HepG2 (cell line): ENCODE data around the gene TMEM236. TPM values are rescaled to one million over a fixed set of nuclear protein-coding genes. Genes with fewer than 3 reads are reported as not detected.

Experiments
- ATAC-seq: fragments of 200-7000 bp; cut with Tn5 transposase; 3 replicates; pipeline ENCODE4 v1.9.1; 2020; ENCODE audit warnings: mild to moderate bottlenecking, moderate library complexity
- BruUV-seq: library from RNA; stranded (reverse); fragments of 400-500 nt; replicated peaks from 2 replicates; lab custom pipeline; 2021; lab: Mats Ljungman, UMichigan
- CTCF ChIA-PET: fragments of 300-600 bp; formaldehyde crosslinking; extraction: SDS; loops from one replicate; lab custom pipeline; 2021; ENCODE audit warnings: low total read pairs, inconsistent platforms, low intra/inter-chr PET ratio; lab: Yijun Ruan, JAX
- POLR2A ChIA-PET: fragments of 350-600 bp; sonication (Branson Sonifier 250); formaldehyde crosslinking; loops from one replicate; lab custom pipeline; 2020; ENCODE audit warnings: antibody characterized with exemption, inconsistent platforms; lab: Yijun Ruan, JAX
- DNase-seq: peaks from one replicate; pipeline ENCODE4 v3.0.0-alpha.2; 2015; ENCODE audit warnings: low spot score
- FAIRE-seq: peaks from 3 replicates; lab custom pipeline; 2011; peaks lifted over from hg19 to GRCh38; lab: Jason Lieb, UNC
- H2AFZ ChIP-seq: one replicate; pipeline ENCODE4 v1.6.1; 2011; ENCODE audit warnings: low read length, inconsistent platforms
- H3K27ac ChIP-seq: fragments of 300-600 bp; 3 replicates; pipeline ENCODE4 v1.8.0; 2011; ENCODE audit warnings: mixed run types, mild to moderate bottlenecking, mixed read lengths, low read length, inconsistent platforms; ENCODE audit not compliant: insufficient read depth; ENCODE audit errors: extremely low read length
- H3K27me3 ChIP-seq, 2 experiments: fragments of 200-600 bp in 1 of 2; 2 replicates in 1 of 2; 3 replicates in 1 of 2; pipeline versions ENCODE4 v1.6.0 to v1.8.0; 2011; ENCODE audit warnings: low read length in 2 of 2, mild to moderate bottlenecking in 2 of 2, moderate library complexity in 2 of 2, inconsistent platforms in 1 of 2; ENCODE audit not compliant: insufficient read depth in 2 of 2, control insufficient read depth in 1 of 2
- H3K36me3 ChIP-seq, 2 experiments: fragments of 200-600 bp in 1 of 2; replicated peaks in 1 of 2; 2 replicates in 1 of 2; 3 replicates in 1 of 2; pipeline versions ENCODE4 v1.5.1 to v1.8.0; 2011; ENCODE audit warnings: low read length in 2 of 2, inconsistent platforms in 1 of 2; ENCODE audit not compliant: insufficient read depth in 2 of 2, control insufficient read depth in 1 of 2
- H3K4me1 ChIP-seq: 2 replicates; pipeline ENCODE4 v1.5.1; 2012; ENCODE audit warnings: low read length, inconsistent platforms; ENCODE audit not compliant: insufficient read depth
- H3K4me2 ChIP-seq: 2 replicates; pipeline ENCODE4 v1.6.0; 2011; ENCODE audit warnings: low read depth, low read length, inconsistent platforms
- H3K4me3 ChIP-seq, 3 experiments: fragments of 200-600 bp in 1 of 3; sonication (generic), shearing (Covaris generic) in 1 of 3; replicated peaks in 1 of 3; 2 replicates each; pipeline ENCODE4 v1.5.1; 2011 to 2016; ENCODE audit warnings: low read length in 3 of 3, inconsistent platforms in 2 of 3, low read depth in 2 of 3, mild to moderate bottlenecking in 2 of 3, control low read depth in 1 of 3, mixed read lengths in 1 of 3; ENCODE audit not compliant: insufficient read depth in 1 of 3
- H3K79me2 ChIP-seq: one replicate; pipeline ENCODE4 v1.6.1; 2011; ENCODE audit warnings: low read length, inconsistent platforms; ENCODE audit not compliant: insufficient read depth
- H3K9ac ChIP-seq: 2 replicates; pipeline ENCODE4 v1.6.0; 2011; ENCODE audit warnings: mild to moderate bottlenecking, low read depth, low read length, inconsistent platforms; ENCODE audit not compliant: insufficient read depth
- H3K9me3 ChIP-seq: 2 replicates; pipeline ENCODE4 v1.5.1; 2012; ENCODE audit warnings: mild to moderate bottlenecking, low read length
- H4K20me1 ChIP-seq: 2 replicates; pipeline ENCODE4 v1.6.0; 2011; ENCODE audit warnings: inconsistent platforms, mild to moderate bottlenecking, low read length, moderate library complexity; ENCODE audit not compliant: insufficient read depth
- GMEB2 ChIP-seq: IDR thresholded peaks from 2 replicates; pipeline ENCODE4 v1.6.1; 2016; ENCODE audit warnings: missing biosample characterization, missing genetic modification reagents, low read depth
- HMGA1 ChIP-seq: sonication (generic); formaldehyde crosslinking; conservative IDR thresholded peaks from 2 replicates; pipeline ENCODE4 v1.4.0; 2020; ENCODE audit warnings: missing genetic modification reagents
- IRX3 ChIP-seq: sonication (generic); formaldehyde crosslinking; IDR thresholded peaks from 2 replicates; pipeline ENCODE4 v1.8.1; 2023; ENCODE audit warnings: mild to moderate bottlenecking, low read depth, missing genetic modification reagents, borderline replicate concordance
- LCORL ChIP-seq, 2 experiments: fragments of 450-650 bp in 1 of 2; sonication (generic) in 1 of 2; formaldehyde crosslinking in 1 of 2; IDR thresholded peaks; 2 replicates each; pipeline versions ENCODE4 v1.5.0 to v1.6.1; 2017 to 2020; ENCODE audit warnings: antibody characterized with exemption in 1 of 2, missing genetic modification reagents in 1 of 2
- MAFK ChIP-seq, 2 experiments: IDR thresholded peaks in 1 of 2; conservative IDR thresholded peaks in 1 of 2; 2 replicates each; pipeline ENCODE4 v1.6.1; 2011; ENCODE audit warnings: improper control_type of control experiment in 2 of 2, low read length in 2 of 2
- MED1 ChIP-seq: sonication (generic); formaldehyde crosslinking; IDR thresholded peaks from 2 replicates; pipeline ENCODE4 v1.4.0; 2020; ENCODE audit warnings: missing genetic modification reagents
- MEIS1 ChIP-seq: sonication (generic); formaldehyde crosslinking; IDR thresholded peaks from 2 replicates; pipeline ENCODE4 v1.9.0; 2021; ENCODE audit warnings: mild to moderate bottlenecking, missing genetic modification reagents, moderate library complexity, borderline replicate concordance
- NCOA2 ChIP-seq: sonication (generic); formaldehyde crosslinking; IDR thresholded peaks from 2 replicates; pipeline ENCODE4 v1.8.0; 2022; ENCODE audit warnings: inconsistent platforms
- NR2F1 ChIP-seq, 2 experiments: fragments of 450-650 bp in 1 of 2; formaldehyde crosslinking in 1 of 2; IDR thresholded peaks; 2 replicates each; pipeline versions ENCODE4 v1.5.0 to v1.6.1; 2016 to 2020; ENCODE audit warnings: mild to moderate bottlenecking in 1 of 2, missing compliant biosample characterization in 1 of 2, missing genetic modification reagents in 1 of 2, moderate library complexity in 1 of 2
- POLR2AphosphoS2 ChIP-seq: IDR thresholded peaks from 2 replicates; pipeline ENCODE4 v1.6.1; 2011; ENCODE audit warnings: low read depth, low read length, improper control_type of control experiment
- RELA ChIP-seq: sonication (generic); formaldehyde crosslinking; IDR thresholded peaks from 2 replicates; pipeline ENCODE4 v1.4.0; 2020; ENCODE audit warnings: missing genetic modification reagents
- ZNF24 ChIP-seq: fragments of 450-650 bp; IDR thresholded peaks from 2 replicates; pipeline ENCODE4 v1.6.1; 2017; ENCODE audit warnings: antibody characterized with exemption, mild to moderate bottlenecking
- ZNF382 ChIP-seq: sonication (generic); formaldehyde crosslinking; IDR thresholded peaks from 2 replicates; pipeline ENCODE4 v1.5.0; 2020; ENCODE audit warnings: missing genetic modification reagents, mild to moderate bottlenecking, borderline replicate concordance
- ZNF432 ChIP-seq: sonication (generic); formaldehyde crosslinking; IDR thresholded peaks from 2 replicates; pipeline ENCODE4 v1.5.0; 2020; ENCODE audit warnings: missing genetic modification reagents, mild to moderate bottlenecking, borderline replicate concordance
- ZNF543 ChIP-seq: sonication (generic); formaldehyde crosslinking; IDR thresholded peaks from 2 replicates; pipeline ENCODE4 v1.4.0; 2020; ENCODE audit warnings: mild to moderate bottlenecking, missing genetic modification reagents
- ZNF687 ChIP-seq: sonication (generic); formaldehyde crosslinking; IDR thresholded peaks from 2 replicates; pipeline ENCODE4 v1.5.1; 2020; ENCODE audit warnings: mild to moderate bottlenecking, missing genetic modification reagents, moderate library complexity
- ZNF704 ChIP-seq: sonication (generic); formaldehyde crosslinking; IDR thresholded peaks from 2 replicates; pipeline ENCODE4 v1.8.1; 2023; ENCODE audit warnings: mild to moderate bottlenecking, inconsistent platforms, moderate library complexity, missing genetic modification reagents, borderline replicate concordance
- ZSCAN31 ChIP-seq: sonication (generic); formaldehyde crosslinking; IDR thresholded peaks from 2 replicates; pipeline ENCODE4 v1.5.0; 2020; ENCODE audit warnings: low read depth, mild to moderate bottlenecking, missing genetic modification reagents
- WGBS: methylation state at CpG from one replicate; pipeline ENCODE4 v1.1.6; 2017; ENCODE audit warnings: low lambda C conversion rate; 5-methylcytosine and 5-hydroxymethylcytosine counted together
- in situ Hi-C: cut with HindIII; loops from 2 replicates; pipeline ENCODE4 v1.10.0; 2017; ENCODE audit warnings: low pct_unique_long_range_greater_than_20kb; ENCODE audit not compliant: extremely low pct_ligation_motif_present
- intact Hi-C: fragments of 100-400 bp; cut with micrococcal nuclease; formaldehyde crosslinking; loops from one replicate; pipeline ENCODE4 v1.10.0; 2022; ENCODE audit not compliant: unreplicated experiment
- polyA plus RNA-seq, 8 experiments: library from polyadenylated mRNA; depleted of rRNA in 3 of 8; stranded (reverse) in 7 of 8; unstranded in 1 of 8; fragments of >200 nt; fragmentation: Illumina TruSeq in 4 of 8; extraction: Trizol in 4 of 8; gene quantifications; 2 replicates each; pipeline versions ENCODE4 v1.2.1 to v1.2.3, GENCODE V29; 2011 to 2016; ENCODE audit warnings: low read depth in 4 of 8, missing spikeins in 1 of 8, mixed read lengths in 1 of 8; ENCODE audit not compliant: insufficient read depth in 1 of 8
- total RNA-seq, 5 experiments: library from RNA; depleted of rRNA; stranded (reverse); fragments of >200 nt; fragmentation: Illumina TruSeq; extraction: Trizol; gene quantifications; 2 replicates each; pipeline ENCODE4 v1.2.3, GENCODE V29; 2016; ENCODE audit warnings: low read depth in 1 of 5

The TMEM236 gene
- total and polyA plus RNA-seq, 2 of the 13 experiments (the other 11 are each of a cell fraction or from before 2014, with no cell fraction given) = 0.04 to 0.08 TPM

- TF ChIP-seq ZNF687 (CRISPR knock-in tag) (no peak), POLR2AphosphoS2 (no peak), LCORL (IDR thresholded peaks at IDR 0.05) (no peak), LCORL (CRISPR knock-in tag; IDR thresholded peaks at IDR 0.05) (no peak), ZNF24 (no peak)
Observed at GRCh38 chr10:17703706-17704105, 48.3 kb upstream of the TMEM236 start (continued).

- BruUV-seq = no TSS peak
- Histone ChIP-seq H3K9me3 (no peaks in the 10 kb centered on the region), H3K79me2 (no peaks in the 10 kb centered on the region), H3K9ac (no peak overlapping the region), H3K4me1 (no peaks in the 10 kb centered on the region), H3K4me3 (no peak overlapping the region), H3K27me3 (no peaks in the 10 kb centered on the region), H2AFZ (no peak overlapping the region), H3K27ac (no peak overlapping the region), H3K36me3 (peaks cover 13 to 62% of the 10 kb centered on the region in 2 experiments), H4K20me1 (no peaks in the 10 kb centered on the region), H3K4me2 (no peak overlapping the region)
- in situ Hi-C loops = no loop called here
- DNase-seq (no peak), FAIRE-seq (no peak), ATAC-seq (no peak)
- POLR2A ChIA-PET = no interaction called here
- 99% methylated on average over 10 of the region's 10 CpGs for WGBS
- CTCF ChIA-PET = no interaction called here
- intact Hi-C loops = no loop called here
- no peak for TF ChIP-seq MAFK (conservative IDR thresholded peaks at IDR 0.05 in 1 of 2, IDR thresholded peaks at IDR 0.05 in 1 of 2; ENCODE audit: low read length in 2 of 2)
- TF ChIP-seq ZNF432 (CRISPR knock-in tag) = no peak
- TF ChIP-seq NR2F1 (CRISPR knock-in tag; IDR thresholded peaks at IDR 0.05) = no peak
- no peak for TF ChIP-seq MED1 (CRISPR knock-in tag)
- TF ChIP-seq ZNF704 = no peak
- no peak for TF ChIP-seq IRX3 (CRISPR knock-in tag)
- no peak for TF ChIP-seq NCOA2 (CRISPR knock-in tag)
- TF ChIP-seq HMGA1 (CRISPR knock-in tag) = no peak
- no peak for TF ChIP-seq ZSCAN31 (CRISPR knock-in tag)
- no peak for TF ChIP-seq ZNF382 (CRISPR knock-in tag)
- TF ChIP-seq MEIS1 (CRISPR knock-in tag) = no peak
- no peak for TF ChIP-seq RELA (CRISPR knock-in tag)
- no peak for TF ChIP-seq GMEB2
- no peak for TF ChIP-seq ZNF543 (CRISPR knock-in tag)
Observed at GRCh38 chr10:17708821-17709220, 43.2 kb upstream of the TMEM236 start.
